GM12801 (cell line): ENCODE results near the gene CYP2W1.

ENCODE experiments used
- CTCF ChIP-seq: IDR thresholded peaks from one replicate; pipeline ENCODE4 v1.5.1; 2011; ENCODE audit warnings: control low read depth; ENCODE audit not compliant: insufficient read length; ENCODE audit errors: extremely low read depth

The CYP2W1 gene

DNA sequence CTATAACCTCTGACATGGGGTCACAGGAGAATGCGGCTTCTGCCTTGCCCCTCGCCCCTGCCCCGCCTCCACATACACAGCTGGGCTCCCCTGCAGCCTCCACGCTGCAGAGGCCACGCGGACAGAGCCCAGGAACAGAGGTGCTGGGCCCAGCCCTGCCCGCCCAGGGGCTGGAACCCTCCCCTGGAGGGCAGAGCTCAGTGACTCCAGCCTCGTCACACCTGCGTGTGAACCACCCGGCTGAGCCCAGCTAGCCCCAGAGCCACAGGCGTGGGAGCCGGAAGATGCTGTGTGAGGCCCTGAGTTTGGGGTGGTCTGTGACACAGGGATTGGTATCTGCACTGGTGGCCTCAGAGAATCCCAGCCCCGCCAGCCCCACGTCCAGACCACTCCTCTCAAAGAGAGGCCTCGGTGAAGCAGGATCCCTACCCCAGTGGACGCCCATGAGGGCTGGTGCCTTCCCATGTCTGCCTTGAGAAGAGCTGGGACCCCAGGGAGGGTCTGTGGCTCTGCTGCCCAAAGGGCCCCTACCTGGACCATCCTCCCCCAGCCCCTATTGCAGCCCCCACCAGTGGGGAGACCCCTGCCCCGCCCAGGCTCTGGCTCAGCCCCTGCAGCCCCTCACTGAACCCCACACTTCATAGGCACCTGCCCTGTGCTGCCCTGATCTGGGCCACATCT, 20.4 kb upstream of the CYP2W1 start:
- TF ChIP-seq CTCF: no peak

GRCh38 chr7:963236-964078, 19.5 kb upstream of the CYP2W1 start:
- no peak for TF ChIP-seq CTCF

DNA sequence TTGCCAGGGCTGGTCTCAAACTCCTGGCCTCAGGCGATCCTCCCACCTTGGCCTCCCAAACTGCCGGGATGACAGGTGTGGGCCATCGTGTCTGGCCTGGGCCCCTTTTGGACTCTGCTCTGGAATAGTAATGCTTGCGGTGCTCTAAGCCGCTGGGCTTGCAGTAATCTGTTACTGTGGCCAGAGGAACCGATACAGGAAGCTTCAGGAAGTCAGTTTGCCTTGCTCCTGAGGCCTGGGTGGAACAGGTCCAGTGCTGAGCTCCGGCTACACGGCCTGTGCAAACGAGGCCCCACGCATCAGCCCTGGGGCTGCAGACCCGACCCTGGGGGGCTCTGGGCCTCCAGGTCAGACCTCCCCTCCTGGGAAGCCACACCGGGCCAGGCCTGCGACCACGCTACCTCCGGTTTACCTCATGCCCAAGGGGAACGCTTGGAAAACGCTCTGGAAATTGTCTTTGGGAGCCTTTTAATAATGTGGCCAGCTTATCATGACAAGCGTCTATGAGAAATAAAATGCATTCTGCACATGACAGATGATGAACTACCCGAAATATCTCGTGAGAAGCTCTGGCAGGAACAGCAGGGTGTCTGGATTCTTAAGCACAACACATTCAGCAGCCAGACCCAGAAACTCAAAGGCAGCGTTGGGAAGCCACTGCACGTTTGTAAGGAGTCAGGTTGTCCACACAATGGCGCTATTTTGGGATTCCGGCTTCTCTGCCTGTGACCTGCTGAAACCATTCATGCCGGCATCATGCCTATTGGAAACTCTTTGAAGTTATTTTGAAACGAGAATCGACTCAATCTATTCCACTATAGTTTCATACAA, 18.4 kb upstream of the CYP2W1 start:
- no peak for TF ChIP-seq CTCF

GRCh38 chr7:966291-967069, 16.5 kb upstream of the CYP2W1 start:
- no peak for TF ChIP-seq CTCF

GRCh38 chr7:967361-968082, 15.5 kb upstream of the CYP2W1 start:
- TF ChIP-seq CTCF: no peak

DNA sequence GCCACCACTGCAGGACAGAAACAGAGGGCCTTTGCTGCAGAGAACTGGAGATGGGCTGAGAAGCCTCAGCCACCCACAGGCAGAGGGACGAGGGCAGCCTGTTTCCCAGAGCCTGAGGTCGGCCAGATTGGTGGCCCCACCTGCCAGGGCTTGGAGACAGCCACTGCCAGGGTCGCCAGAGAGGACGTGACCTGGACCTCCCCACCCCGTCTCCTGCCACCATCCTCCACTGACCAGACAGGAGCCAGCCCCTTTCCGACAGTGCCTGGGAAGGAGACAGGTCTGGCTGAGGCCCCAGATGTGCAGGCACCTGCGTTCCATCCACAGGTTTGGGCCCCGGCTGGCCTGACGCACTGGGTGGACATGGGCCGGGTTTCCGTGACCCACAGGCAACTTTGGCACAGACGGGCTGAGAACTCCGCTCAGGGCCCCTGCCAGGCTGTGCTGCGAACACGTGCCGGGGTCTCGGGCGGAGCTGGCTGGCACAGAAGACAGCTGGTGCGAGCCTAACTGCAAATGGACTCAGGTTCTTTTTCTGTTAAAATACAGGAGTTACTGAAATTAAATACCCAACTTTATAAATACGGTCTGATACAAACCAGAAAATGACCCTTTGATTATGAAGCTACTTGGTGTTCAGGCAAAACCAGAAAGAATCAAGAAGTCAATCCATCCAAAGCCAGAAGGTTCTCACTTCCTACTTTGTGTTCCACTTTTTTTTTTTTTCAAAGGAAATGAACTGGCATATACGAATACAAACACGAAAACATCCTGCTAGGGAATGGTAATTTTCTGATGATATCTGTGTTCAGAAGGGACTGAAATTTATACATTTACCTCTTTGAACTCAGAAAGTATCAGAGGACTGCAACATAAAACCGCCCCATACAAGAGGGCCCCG, 14.5 kb upstream of the CYP2W1 start:
- TF ChIP-seq CTCF: no peak
